GM12874 (cell line): ENCODE data around the gene ZNF232.

Experiments
- TF ChIP-seq, protein P1 (sequence below): IDR thresholded peaks from 2 replicates; pipeline ENCODE4 v1.5.1; 2011; ENCODE audit warnings: low read depth, mild to moderate bottlenecking, control low read depth, low read length, moderate library complexity; ENCODE audit not compliant: insufficient read depth

Gene ZNF232

DNA sequence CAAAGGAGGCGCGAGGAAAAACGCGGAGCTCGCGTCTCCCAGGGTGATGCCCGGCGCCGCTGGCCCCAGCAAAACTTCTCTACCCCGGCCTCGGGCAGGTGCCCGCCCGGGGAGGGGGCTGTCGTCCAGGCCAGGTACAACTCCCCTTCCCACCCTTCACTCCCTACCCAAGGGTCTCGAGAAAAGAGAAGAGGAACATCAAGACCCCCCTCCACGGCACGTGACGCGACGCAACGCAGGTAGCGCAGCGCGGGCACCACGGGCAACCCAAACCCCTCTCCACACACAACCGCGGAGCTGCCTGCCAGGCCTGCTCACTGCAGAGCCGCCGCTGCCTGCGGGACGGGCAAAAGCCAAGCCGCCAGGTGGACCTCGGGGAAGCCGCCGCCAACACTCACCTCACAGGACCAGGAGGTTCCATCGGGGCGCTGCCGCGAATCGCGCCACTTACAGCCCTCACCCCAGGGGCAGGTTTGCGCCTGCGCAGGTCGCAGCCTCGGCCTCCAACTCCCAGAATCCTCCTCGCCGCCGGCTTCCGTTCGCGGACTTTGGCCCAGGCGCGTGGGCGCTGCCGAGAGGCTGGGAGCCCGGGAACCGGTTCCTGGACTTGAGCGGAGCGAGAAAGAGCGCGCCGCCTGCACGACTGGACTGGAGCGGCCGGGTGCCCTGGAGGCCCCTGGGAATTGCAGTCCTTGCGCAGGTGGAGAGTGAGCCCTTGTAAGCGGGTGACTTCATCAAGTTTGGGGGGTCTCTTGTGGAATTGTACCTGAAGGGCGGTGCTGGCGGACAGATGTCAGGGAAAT is at the start of gene ZNF232:
ZNF232 (minus strand) TSS at position 477 of the 803 bp plus-strand sequence; CDS start at position 421, 56 bp downstream.
- TF ChIP-seq, protein P1, sequence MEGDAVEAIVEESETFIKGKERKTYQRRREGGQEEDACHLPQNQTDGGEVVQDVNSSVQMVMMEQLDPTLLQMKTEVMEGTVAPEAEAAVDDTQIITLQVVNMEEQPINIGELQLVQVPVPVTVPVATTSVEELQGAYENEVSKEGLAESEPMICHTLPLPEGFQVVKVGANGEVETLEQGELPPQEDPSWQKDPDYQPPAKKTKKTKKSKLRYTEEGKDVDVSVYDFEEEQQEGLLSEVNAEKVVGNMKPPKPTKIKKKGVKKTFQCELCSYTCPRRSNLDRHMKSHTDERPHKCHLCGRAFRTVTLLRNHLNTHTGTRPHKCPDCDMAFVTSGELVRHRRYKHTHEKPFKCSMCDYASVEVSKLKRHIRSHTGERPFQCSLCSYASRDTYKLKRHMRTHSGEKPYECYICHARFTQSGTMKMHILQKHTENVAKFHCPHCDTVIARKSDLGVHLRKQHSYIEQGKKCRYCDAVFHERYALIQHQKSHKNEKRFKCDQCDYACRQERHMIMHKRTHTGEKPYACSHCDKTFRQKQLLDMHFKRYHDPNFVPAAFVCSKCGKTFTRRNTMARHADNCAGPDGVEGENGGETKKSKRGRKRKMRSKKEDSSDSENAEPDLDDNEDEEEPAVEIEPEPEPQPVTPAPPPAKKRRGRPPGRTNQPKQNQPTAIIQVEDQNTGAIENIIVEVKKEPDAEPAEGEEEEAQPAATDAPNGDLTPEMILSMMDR, result no peak

DNA sequence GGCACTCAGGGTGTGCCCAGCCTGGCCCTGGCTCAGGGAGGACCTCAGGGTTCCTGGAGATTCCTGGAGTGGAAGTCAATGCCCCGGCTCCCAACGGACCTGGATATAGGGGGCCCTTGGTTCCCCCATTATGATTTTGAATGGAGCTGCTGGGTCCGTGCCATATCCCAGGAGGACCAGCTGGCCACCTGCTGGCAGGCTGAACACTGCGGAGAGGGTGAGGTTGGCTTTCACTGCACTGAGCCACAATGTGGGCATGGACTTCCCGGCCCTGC is 27.7 kb upstream of the ZNF232 start:
- TF ChIP-seq, protein P1, result no peak

DNA sequence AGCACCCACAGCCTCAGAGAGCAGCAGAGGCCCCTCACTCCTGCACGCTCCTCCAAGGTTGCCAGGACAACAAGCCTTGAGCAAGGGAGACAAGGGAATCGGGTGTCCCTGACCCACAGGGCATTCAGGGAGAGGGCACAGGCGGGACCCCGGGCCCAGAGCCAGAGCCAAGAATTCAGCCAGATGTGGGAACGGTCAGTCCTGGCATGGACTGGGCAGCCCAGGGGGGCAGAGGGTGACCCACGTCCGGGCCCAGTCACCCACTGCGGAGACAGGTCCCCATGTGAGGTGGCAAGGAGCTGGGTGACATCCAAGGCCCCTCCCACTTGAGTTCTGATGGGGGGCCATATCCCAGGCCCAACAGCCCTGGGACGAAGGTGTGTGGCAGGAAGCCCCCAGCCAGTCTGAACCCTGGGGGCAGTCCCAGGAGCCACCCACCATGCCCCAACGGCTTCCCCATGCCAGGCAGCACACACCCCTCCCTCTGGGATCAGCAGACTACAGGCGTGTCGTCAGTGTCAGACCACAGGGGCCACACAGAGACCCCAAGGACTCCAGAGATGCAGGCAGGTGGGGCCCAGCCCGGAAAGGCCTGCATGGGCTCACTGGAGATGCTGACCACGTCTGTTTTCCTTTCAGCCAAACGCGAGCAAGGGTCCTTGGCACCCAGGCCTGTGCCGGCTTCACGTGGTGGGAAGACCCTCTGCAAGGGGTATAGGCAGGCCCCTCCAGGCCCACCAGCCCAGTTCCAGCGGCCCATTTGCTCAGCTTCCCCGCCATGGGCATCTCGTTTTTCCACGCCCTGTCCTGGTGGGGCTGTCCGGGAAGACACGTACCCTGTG is 27.2 kb upstream of the ZNF232 start:
- TF ChIP-seq, protein P1, result no peak

DNA sequence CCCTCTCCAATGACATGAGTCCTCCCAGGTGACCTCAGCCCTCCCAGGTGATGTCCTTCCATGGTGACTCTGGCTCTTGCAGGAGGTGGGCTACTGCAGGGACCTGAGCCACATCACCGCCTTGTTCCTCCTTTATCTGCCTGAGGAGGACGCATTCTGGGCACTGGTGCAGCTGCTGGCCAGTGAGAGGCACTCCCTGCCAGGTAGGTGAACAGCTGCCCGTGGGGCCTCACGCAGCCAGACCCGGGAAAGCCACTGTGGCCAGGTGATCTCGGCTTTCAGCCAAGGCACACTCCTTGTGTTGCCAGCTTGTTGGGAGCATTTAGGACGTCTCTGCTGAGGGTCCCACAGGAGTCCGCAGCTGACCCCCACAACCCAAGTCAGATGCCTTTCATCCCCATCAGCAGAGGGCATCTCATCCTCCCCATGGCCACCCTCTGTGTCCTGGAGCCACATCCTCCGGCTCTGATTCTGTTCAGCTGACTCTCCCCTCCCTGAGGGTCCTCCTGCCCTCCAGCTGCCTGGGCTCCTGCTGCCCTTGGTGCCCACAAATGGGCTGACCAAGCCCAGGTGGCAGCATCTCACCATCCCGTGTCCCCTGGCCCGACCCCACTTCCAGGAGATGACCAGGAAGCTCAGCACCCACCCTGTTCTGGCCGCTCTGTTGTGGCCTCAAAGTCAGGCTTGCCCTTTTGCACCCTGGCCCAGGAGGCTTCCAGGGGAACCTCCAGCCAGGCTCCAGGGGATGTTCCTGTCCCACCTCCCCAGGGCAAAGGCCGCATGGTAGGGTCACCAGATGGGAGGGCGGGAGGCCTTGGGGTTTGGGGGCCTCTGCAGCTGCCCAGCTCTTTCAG is 24.3 kb upstream of the ZNF232 start:
- TF ChIP-seq, protein P1, result no peak

DNA sequence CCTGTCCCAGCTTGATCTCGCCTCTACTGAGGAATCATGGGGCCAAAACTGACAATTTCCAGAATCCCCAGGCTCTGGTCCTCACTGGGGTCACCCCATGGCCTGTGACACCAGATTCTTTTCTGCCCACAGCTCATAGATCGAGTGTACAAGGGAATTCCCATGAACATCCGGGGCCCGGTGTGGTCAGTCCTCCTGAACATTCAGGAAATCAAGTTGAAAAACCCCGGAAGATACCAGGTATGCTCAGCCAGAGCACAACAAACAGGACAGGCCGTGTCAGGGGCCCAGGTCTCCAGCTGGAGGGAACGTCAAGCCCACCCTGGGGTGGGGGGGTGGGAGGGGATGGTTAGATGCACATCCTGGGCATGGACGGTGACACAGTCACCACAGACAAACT is 21.6 kb upstream of the ZNF232 start:
- TF ChIP-seq, protein P1, result no peak

DNA sequence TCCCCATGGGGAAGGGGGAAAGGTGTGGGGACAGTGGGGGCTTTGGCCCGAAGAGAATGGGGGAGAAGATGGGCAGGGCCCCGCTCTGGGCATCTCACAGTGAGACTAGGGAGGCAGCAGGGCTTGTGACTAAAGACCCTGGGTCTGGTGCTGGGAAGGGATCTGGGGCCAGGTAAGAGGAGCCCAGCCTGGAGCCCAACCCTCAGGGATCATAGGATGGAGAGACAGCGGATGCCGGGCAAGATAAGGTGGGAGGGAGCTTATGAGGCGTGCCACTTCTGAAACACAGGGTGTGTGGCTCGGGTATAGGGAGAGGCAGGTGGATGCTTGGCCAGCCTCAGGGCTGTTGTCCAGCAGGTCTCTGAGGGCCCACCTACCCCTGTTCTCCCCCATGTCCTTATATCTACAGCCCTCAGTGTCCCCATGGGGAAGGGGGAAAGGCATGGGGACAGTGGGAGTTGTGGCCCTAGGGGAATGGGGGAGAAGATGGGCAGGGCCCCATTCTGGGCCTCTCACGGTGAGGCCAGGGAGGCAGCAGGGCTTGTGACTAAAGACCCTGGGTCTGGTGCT is 19.6 kb upstream of the ZNF232 start:
- TF ChIP-seq, protein P1, result no peak

DNA sequence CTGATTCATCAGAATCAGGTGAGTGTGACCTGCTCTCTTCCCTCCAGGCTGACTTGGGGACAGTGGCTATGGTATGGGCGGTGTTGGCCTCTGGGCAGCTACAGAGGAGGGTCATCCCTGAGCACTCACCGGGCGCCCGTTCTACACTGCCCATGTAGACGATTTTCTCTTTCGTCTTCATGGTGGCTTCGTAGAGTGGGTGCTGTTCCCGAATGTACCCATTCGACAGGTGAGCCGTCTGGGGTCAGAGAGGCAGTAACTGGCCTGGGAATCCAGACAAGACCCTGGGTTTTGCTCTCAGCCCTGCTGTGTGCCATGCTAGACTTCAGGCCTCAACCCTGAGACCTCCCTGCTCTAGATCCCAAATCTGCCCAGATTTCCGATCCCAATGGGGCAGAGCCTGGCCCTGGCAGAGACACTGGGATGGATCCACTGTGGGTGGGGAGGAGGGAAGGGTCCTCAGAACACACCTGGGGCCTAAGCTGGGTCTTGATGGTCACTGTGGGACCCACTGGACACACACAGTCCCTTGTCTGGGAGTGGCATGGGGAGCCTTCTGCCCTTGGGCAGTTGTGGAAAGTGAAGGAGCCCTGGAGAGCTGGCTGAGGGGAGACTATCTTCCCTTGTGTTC is 17.3 kb upstream of the ZNF232 start:
- TF ChIP-seq, protein P1, result no peak
